ENCODE results near the gene GRID1. TPM values are rescaled to one million over a fixed set of nuclear protein-coding genes. Genes with fewer than 3 reads are reported as not detected.

GRID1 gene
- total RNA-seq, 1 experiment from 2014 or later: 5.6 TPM

DNA sequence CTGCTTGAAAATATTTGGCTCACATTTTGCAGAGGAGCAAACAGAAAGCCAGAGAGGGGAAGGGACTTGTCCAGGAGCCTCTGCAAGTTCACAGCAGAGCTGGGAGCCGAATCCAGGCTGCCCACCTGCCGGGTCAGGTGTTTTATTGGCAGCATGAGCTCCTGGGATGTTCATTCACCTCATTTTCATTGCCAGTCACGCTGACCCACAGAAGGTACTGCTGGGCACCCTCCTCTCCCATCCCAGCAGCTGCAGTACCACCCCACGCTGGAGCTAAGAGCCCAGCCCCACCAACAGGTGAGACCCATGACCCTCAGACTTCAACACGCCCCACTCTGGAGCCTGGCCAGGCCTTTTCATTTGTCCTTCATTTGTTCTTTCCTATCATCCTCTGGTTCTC, 102.7 kb downstream of the GRID1 start:
- ChIA-PET CTCF (no interaction called here), RAD21 (ENCODE audit: low non-redundant PET in 1 of 2, low total read pairs in 2 of 2, uncharacterized antibody in 2 of 2, unreplicated experiment in 2 of 2) (no interaction called here), POLR2A (no interaction called here)
- no peaks in the 10 kb centered on the region for H3K27me3 ChIP-seq (ENCODE audit: insufficient read depth, low read length)
- H3K27ac ChIP-seq (ENCODE audit: low read depth, low read length): no peak overlapping the region
- no TSS peak for BruUV-seq (replicated peaks)
- H3K4me1 ChIP-seq (ENCODE audit: control insufficient read depth in 1 of 2, insufficient read depth in 2 of 2, low read length in 2 of 2): peaks cover 0 to 8% of the 10 kb centered on the region in 2 experiments; a peak in 2 of 4 replicates
- intact Hi-C loops (cut with micrococcal nuclease): loop anchor here (2.0 to 5.0 kb wide), 2 partner anchors 111 to 323 kb away; no protein-coding TSS in a partner anchor
- H3K79me2 ChIP-seq (ENCODE audit: insufficient read depth, low read length): no peaks in the 10 kb centered on the region
- H4K20me1 ChIP-seq (ENCODE audit: insufficient read depth): no peaks in the 10 kb centered on the region
- H3K9me3 ChIP-seq (ENCODE audit: control insufficient read depth in 1 of 2, insufficient read depth in 1 of 2, low read depth in 1 of 2, low read length in 2 of 2): no peaks in the 10 kb centered on the region
- H3K9ac ChIP-seq (ENCODE audit: low read length): no peak overlapping the region
- H3K4me2 ChIP-seq (ENCODE audit: low read length): no peak overlapping the region
- DNase-seq (ENCODE audit: low read depth, low spot score) (no peak), ATAC-seq (no peak)
- no peak overlapping the region for H2AFZ ChIP-seq (ENCODE audit: low read depth, low read length, poor library complexity, severe bottlenecking)
- no peaks in the 10 kb centered on the region for H3K9me2 ChIP-seq (ENCODE audit: insufficient read depth)
- TF ChIP-seq ZFX (IDR thresholded peaks at IDR 0.05) (no peak), JUND (IDR thresholded peaks at IDR 0.05) (no peak), ELF1 (IDR thresholded peaks at IDR 0.05; ENCODE audit: borderline replicate concordance, low read depth) (no peak), ZNF274 (IDR thresholded peaks at IDR 0.05; ENCODE audit: low read depth, low read length) (no peak), CBX3 (IDR thresholded peaks at IDR 0.05; ENCODE audit: low read depth) (no peak), TCF7L2 (IDR thresholded peaks at IDR 0.05; ENCODE audit: borderline replicate concordance, extremely low read depth, insufficient read depth, insufficient read length) (no peak), FOSL1 (IDR thresholded peaks at IDR 0.05; ENCODE audit: low read depth) (no peak), POLR2AphosphoS5 (IDR thresholded peaks at IDR 0.05; ENCODE audit: low read depth, low read length) (no peak), SP1 (IDR thresholded peaks at IDR 0.05; ENCODE audit: low read depth) (no peak)
- TF ChIP-seq, protein P1, sequence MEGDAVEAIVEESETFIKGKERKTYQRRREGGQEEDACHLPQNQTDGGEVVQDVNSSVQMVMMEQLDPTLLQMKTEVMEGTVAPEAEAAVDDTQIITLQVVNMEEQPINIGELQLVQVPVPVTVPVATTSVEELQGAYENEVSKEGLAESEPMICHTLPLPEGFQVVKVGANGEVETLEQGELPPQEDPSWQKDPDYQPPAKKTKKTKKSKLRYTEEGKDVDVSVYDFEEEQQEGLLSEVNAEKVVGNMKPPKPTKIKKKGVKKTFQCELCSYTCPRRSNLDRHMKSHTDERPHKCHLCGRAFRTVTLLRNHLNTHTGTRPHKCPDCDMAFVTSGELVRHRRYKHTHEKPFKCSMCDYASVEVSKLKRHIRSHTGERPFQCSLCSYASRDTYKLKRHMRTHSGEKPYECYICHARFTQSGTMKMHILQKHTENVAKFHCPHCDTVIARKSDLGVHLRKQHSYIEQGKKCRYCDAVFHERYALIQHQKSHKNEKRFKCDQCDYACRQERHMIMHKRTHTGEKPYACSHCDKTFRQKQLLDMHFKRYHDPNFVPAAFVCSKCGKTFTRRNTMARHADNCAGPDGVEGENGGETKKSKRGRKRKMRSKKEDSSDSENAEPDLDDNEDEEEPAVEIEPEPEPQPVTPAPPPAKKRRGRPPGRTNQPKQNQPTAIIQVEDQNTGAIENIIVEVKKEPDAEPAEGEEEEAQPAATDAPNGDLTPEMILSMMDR (IDR thresholded peaks at IDR 0.05 in 2 of 3, conservative IDR thresholded peaks at IDR 0.05 in 1 of 3; ENCODE audit: borderline replicate concordance in 1 of 3, insufficient read depth in 1 of 3, low read depth in 2 of 3, low read length in 2 of 3): no peak
- TF ChIP-seq, protein P2, sequence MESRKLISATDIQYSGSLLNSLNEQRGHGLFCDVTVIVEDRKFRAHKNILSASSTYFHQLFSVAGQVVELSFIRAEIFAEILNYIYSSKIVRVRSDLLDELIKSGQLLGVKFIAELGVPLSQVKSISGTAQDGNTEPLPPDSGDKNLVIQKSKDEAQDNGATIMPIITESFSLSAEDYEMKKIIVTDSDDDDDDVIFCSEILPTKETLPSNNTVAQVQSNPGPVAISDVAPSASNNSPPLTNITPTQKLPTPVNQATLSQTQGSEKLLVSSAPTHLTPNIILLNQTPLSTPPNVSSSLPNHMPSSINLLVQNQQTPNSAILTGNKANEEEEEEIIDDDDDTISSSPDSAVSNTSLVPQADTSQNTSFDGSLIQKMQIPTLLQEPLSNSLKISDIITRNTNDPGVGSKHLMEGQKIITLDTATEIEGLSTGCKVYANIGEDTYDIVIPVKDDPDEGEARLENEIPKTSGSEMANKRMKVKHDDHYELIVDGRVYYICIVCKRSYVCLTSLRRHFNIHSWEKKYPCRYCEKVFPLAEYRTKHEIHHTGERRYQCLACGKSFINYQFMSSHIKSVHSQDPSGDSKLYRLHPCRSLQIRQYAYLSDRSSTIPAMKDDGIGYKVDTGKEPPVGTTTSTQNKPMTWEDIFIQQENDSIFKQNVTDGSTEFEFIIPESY (IDR thresholded peaks at IDR 0.05; ENCODE audit: extremely low read depth, insufficient replicate concordance, low read length): no peak
- TF ChIP-seq, protein P3, sequence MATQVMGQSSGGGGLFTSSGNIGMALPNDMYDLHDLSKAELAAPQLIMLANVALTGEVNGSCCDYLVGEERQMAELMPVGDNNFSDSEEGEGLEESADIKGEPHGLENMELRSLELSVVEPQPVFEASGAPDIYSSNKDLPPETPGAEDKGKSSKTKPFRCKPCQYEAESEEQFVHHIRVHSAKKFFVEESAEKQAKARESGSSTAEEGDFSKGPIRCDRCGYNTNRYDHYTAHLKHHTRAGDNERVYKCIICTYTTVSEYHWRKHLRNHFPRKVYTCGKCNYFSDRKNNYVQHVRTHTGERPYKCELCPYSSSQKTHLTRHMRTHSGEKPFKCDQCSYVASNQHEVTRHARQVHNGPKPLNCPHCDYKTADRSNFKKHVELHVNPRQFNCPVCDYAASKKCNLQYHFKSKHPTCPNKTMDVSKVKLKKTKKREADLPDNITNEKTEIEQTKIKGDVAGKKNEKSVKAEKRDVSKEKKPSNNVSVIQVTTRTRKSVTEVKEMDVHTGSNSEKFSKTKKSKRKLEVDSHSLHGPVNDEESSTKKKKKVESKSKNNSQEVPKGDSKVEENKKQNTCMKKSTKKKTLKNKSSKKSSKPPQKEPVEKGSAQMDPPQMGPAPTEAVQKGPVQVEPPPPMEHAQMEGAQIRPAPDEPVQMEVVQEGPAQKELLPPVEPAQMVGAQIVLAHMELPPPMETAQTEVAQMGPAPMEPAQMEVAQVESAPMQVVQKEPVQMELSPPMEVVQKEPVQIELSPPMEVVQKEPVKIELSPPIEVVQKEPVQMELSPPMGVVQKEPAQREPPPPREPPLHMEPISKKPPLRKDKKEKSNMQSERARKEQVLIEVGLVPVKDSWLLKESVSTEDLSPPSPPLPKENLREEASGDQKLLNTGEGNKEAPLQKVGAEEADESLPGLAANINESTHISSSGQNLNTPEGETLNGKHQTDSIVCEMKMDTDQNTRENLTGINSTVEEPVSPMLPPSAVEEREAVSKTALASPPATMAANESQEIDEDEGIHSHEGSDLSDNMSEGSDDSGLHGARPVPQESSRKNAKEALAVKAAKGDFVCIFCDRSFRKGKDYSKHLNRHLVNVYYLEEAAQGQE (IDR thresholded peaks at IDR 0.05; ENCODE audit: low read depth): no peak
- no peaks in the 10 kb centered on the region for H3K36me3 ChIP-seq (ENCODE audit: control insufficient read depth in 1 of 2, insufficient read depth in 2 of 2, low read length in 2 of 2)
- H3K4me3 ChIP-seq (replicated peaks in 1 of 2; ENCODE audit: low read depth in 1 of 2, low read length in 2 of 2): no peak overlapping the region

Measured in HCT116 (cell line).